HepG2 (cell line): ENCODE data around the gene ITGA7. TPM values are rescaled to one million over a fixed set of nuclear protein-coding genes. Genes with fewer than 3 reads are reported as not detected.
A peak's percentile ranks its signal among the peaks of the same experiment; 100 is the strongest.

ENCODE experiments used
- GATA4 ChIP-seq: sonication (generic); IDR thresholded peaks from 2 replicates; pipeline ENCODE4 v1.6.1; 2016; ENCODE audit warnings: antibody characterized with exemption, low read depth, borderline replicate concordance
- MED13 ChIP-seq: sonication (generic); formaldehyde crosslinking; IDR thresholded peaks from 2 replicates; pipeline ENCODE4 v1.5.0; 2020; ENCODE audit warnings: missing genetic modification reagents
- POGZ ChIP-seq: sonication (generic); formaldehyde crosslinking; IDR thresholded peaks from 2 replicates; pipeline ENCODE4 v1.4.0; 2020; ENCODE audit warnings: mild to moderate bottlenecking, missing genetic modification reagents
- POLR2G ChIP-seq: fragments of 200-400 bp; formaldehyde crosslinking; IDR thresholded peaks from 2 replicates; pipeline ENCODE4 v1.6.1; 2018; ENCODE audit warnings: mild to moderate bottlenecking, low read depth, low read length, moderate library complexity
- RBM22 ChIP-seq: fragments of 200-400 bp; formaldehyde crosslinking; optimal IDR thresholded peaks from 2 replicates; pipeline ENCODE3; 2017; ENCODE audit warnings: mild to moderate bottlenecking, low read length, moderate library complexity
- RBM39 ChIP-seq: fragments of 200-400 bp; formaldehyde crosslinking; IDR thresholded peaks from one replicate; pipeline ENCODE4 v1.6.1; 2018; ENCODE audit warnings: antibody characterized with exemption, mild to moderate bottlenecking, low read depth, low read length; ENCODE audit not compliant: poor library complexity, severe bottlenecking
- RXRA ChIP-seq: sonication (generic); formaldehyde crosslinking; IDR thresholded peaks from 2 replicates; pipeline ENCODE4 v1.5.1; 2020; ENCODE audit warnings: missing genetic modification reagents
- SIN3A ChIP-seq: IDR thresholded peaks from 2 replicates; pipeline ENCODE4 v1.6.1; 2011; ENCODE audit warnings: low read depth, mild to moderate bottlenecking, control low read depth, low read length, borderline replicate concordance
- ZFAT ChIP-seq: sonication (generic); formaldehyde crosslinking; conservative IDR thresholded peaks from 2 replicates; pipeline ENCODE4 v1.8.1; 2023; ENCODE audit warnings: missing genetic modification reagents, inconsistent platforms
- ZNF180 ChIP-seq: sonication (generic); formaldehyde crosslinking; IDR thresholded peaks from 2 replicates; pipeline ENCODE4 v1.4.0; 2020; ENCODE audit warnings: low read depth, missing genetic modification reagents, borderline replicate concordance
- ZNF24 ChIP-seq: fragments of 450-650 bp; IDR thresholded peaks from 2 replicates; pipeline ENCODE4 v1.6.1; 2017; ENCODE audit warnings: antibody characterized with exemption, mild to moderate bottlenecking
- ZNF280B ChIP-seq: sonication (generic); formaldehyde crosslinking; IDR thresholded peaks from 2 replicates; pipeline ENCODE4 v1.5.0; 2020; ENCODE audit warnings: missing genetic modification reagents, mild to moderate bottlenecking, borderline replicate concordance
- ZNF547 ChIP-seq: sonication (generic); formaldehyde crosslinking; IDR thresholded peaks from 2 replicates; pipeline ENCODE4 v1.5.1; 2020; ENCODE audit warnings: mild to moderate bottlenecking, missing genetic modification reagents
- ZNF704 ChIP-seq: sonication (generic); formaldehyde crosslinking; IDR thresholded peaks from 2 replicates; pipeline ENCODE4 v1.8.1; 2023; ENCODE audit warnings: mild to moderate bottlenecking, inconsistent platforms, moderate library complexity, missing genetic modification reagents, borderline replicate concordance
- polyA plus RNA-seq, 8 experiments: library from polyadenylated mRNA; depleted of rRNA in 3 of 8; stranded (reverse) in 7 of 8; unstranded in 1 of 8; fragments of >200 nt; fragmentation: Illumina TruSeq in 4 of 8; extraction: Trizol in 4 of 8; gene quantifications; 2 replicates each; pipeline versions ENCODE4 v1.2.1 to v1.2.3, GENCODE V29; 2011 to 2016; ENCODE audit warnings: low read depth in 4 of 8, missing spikeins in 1 of 8, mixed read lengths in 1 of 8; ENCODE audit not compliant: insufficient read depth in 1 of 8
- total RNA-seq, 5 experiments: library from RNA; depleted of rRNA; stranded (reverse); fragments of >200 nt; fragmentation: Illumina TruSeq; extraction: Trizol; gene quantifications; 2 replicates each; pipeline ENCODE4 v1.2.3, GENCODE V29; 2016; ENCODE audit warnings: low read depth in 1 of 5
- TF ChIP-seq, protein P1 (sequence below), 2 experiments: sonication (generic) in 1 of 2; formaldehyde crosslinking in 1 of 2; IDR thresholded peaks; 2 replicates each; pipeline versions ENCODE4 v1.6.1 to v1.9.0; 2014 to 2022; ENCODE audit warnings: antibody characterized with exemption in 1 of 2, borderline replicate concordance in 1 of 2, inconsistent platforms in 1 of 2, low read depth in 1 of 2, missing genetic modification reagents in 1 of 2
- TF ChIP-seq, protein P2 (sequence below): sonication (generic); formaldehyde crosslinking; IDR thresholded peaks from 2 replicates; pipeline ENCODE4 v1.4.0; 2020; ENCODE audit warnings: missing genetic modification reagents

ITGA7 gene
- total and polyA plus RNA-seq, 2 of the 13 experiments (the other 11 are each of a cell fraction or from before 2014, with no cell fraction given), result 0.65 to 0.75 TPM

- TF ChIP-seq, protein P1, sequence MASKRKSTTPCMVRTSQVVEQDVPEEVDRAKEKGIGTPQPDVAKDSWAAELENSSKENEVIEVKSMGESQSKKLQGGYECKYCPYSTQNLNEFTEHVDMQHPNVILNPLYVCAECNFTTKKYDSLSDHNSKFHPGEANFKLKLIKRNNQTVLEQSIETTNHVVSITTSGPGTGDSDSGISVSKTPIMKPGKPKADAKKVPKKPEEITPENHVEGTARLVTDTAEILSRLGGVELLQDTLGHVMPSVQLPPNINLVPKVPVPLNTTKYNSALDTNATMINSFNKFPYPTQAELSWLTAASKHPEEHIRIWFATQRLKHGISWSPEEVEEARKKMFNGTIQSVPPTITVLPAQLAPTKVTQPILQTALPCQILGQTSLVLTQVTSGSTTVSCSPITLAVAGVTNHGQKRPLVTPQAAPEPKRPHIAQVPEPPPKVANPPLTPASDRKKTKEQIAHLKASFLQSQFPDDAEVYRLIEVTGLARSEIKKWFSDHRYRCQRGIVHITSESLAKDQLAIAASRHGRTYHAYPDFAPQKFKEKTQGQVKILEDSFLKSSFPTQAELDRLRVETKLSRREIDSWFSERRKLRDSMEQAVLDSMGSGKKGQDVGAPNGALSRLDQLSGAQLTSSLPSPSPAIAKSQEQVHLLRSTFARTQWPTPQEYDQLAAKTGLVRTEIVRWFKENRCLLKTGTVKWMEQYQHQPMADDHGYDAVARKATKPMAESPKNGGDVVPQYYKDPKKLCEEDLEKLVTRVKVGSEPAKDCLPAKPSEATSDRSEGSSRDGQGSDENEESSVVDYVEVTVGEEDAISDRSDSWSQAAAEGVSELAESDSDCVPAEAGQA (IDR thresholded peaks at IDR 0.05; ENCODE audit: low read depth), result no peak
- TF ChIP-seq, protein P1 (CRISPR knock-in tag; IDR thresholded peaks at IDR 0.05; ENCODE audit: borderline replicate concordance), result no peak
- TF ChIP-seq, protein P2, sequence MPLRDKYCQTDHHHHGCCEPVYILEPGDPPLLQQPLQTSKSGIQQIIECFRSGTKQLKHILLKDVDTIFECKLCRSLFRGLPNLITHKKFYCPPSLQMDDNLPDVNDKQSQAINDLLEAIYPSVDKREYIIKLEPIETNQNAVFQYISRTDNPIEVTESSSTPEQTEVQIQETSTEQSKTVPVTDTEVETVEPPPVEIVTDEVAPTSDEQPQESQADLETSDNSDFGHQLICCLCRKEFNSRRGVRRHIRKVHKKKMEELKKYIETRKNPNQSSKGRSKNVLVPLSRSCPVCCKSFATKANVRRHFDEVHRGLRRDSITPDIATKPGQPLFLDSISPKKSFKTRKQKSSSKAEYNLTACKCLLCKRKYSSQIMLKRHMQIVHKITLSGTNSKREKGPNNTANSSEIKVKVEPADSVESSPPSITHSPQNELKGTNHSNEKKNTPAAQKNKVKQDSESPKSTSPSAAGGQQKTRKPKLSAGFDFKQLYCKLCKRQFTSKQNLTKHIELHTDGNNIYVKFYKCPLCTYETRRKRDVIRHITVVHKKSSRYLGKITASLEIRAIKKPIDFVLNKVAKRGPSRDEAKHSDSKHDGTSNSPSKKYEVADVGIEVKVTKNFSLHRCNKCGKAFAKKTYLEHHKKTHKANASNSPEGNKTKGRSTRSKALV (CRISPR knock-in tag), result 0 out of 2 replicates have a peak, but pooled peaks have one; percentile 33
- no peak for TF ChIP-seq RBM39
- no peak for TF ChIP-seq ZFAT
- peak; percentile 60; the same call in 1 of the 2 replicates for TF ChIP-seq GATA4
- TF ChIP-seq RXRA (CRISPR knock-in tag), result 0 out of 2 replicates have a peak, but pooled peaks have one; percentile 46
- TF ChIP-seq MED13, result no peak
- TF ChIP-seq ZNF24, result no peak
- peak; percentile 90 for TF ChIP-seq POLR2G
- TF ChIP-seq ZNF704, result no peak
- TF ChIP-seq ZNF180 (CRISPR knock-in tag), result no peak
- TF ChIP-seq RBM22, result no peak
- TF ChIP-seq SIN3A, result peak; percentile 72; the same call in 1 of the 2 replicates
- no peak for TF ChIP-seq ZNF547 (CRISPR knock-in tag)
- TF ChIP-seq ZNF280B (CRISPR knock-in tag), result no peak; the same call in 1 of the 2 replicates
- TF ChIP-seq POGZ (CRISPR knock-in tag), result peak; percentile 61
Measured at GRCh38 chr12:55681142-55682077, 26.3 kb downstream of the ITGA7 start (continued).
